K562 (cell line): ENCODE data around the gene TXNRD2. TPM values are rescaled to one million over a fixed set of nuclear protein-coding genes. Genes with fewer than 3 reads are reported as not detected.
A peak's percentile ranks its signal among the peaks of the same experiment; 100 is the strongest.

Experiments used
- CXXC5 ChIP-seq: fragments of 250-450 bp; sonication (Bioruptor Pico); IDR thresholded peaks from 2 replicates; pipeline ENCODE4 v1.8.0; 2022; ENCODE audit warnings: inconsistent platforms, mild to moderate bottlenecking, moderate library complexity
- E2F6 ChIP-seq, 2 experiments: IDR thresholded peaks; 2 replicates each; pipeline ENCODE4 v1.6.1; 2011; ENCODE audit warnings: borderline replicate concordance in 1 of 2, control low read depth in 1 of 2, low read depth in 1 of 2, low read length in 1 of 2, mild to moderate bottlenecking in 1 of 2, mixed read lengths in 1 of 2, moderate library complexity in 1 of 2; ENCODE audit not compliant: insufficient read depth in 1 of 2, insufficient read length in 1 of 2, poor library complexity in 1 of 2, severe bottlenecking in 1 of 2; ENCODE audit errors: extremely low read depth in 1 of 2
- FOXA1 ChIP-seq: fragments of 450-650 bp; IDR thresholded peaks from 2 replicates; pipeline ENCODE4 v1.6.1; 2016; ENCODE audit warnings: mild to moderate bottlenecking, borderline replicate concordance
- KAT2B ChIP-seq: IDR thresholded peaks from one replicate; pipeline ENCODE4 v1.6.1; 2012; ENCODE audit warnings: low read depth, mild to moderate bottlenecking, control low read depth, inconsistent platforms, low read length, moderate library complexity
- KLF6 ChIP-seq: fragments of 250-450 bp; sonication (Bioruptor Pico); IDR thresholded peaks from 2 replicates; pipeline ENCODE4 v1.4.0; 2020; ENCODE audit warnings: mild to moderate bottlenecking, moderate library complexity, borderline replicate concordance
- PHB ChIP-seq: fragments of 250-450 bp; sonication (Bioruptor Pico); IDR thresholded peaks from 2 replicates; pipeline ENCODE4 v1.5.0; 2021
- RAD21 ChIP-seq, 2 experiments: fragments of 250-450 bp in 1 of 2; fragments of 450-650 bp in 1 of 2; sonication (Bioruptor Pico) in 1 of 2; formaldehyde crosslinking in 1 of 2; IDR thresholded peaks in 1 of 2; conservative IDR thresholded peaks in 1 of 2; 2 replicates each; pipeline versions ENCODE4 v1.4.0 to v1.8.0; 2020 to 2022; ENCODE audit warnings: mild to moderate bottlenecking in 2 of 2, moderate library complexity in 1 of 2
- SMAD2 ChIP-seq: fragments of 150-350 bp; IDR thresholded peaks from 2 replicates; pipeline ENCODE4 v1.6.1; 2014; ENCODE audit warnings: low read depth, mild to moderate bottlenecking, low read length
- SMARCE1 ChIP-seq: fragments of 450-650 bp; IDR thresholded peaks from 2 replicates; pipeline ENCODE4 v1.7.1; 2016; ENCODE audit warnings: mild to moderate bottlenecking
- STAT6 ChIP-seq: sonication (generic); formaldehyde crosslinking; IDR thresholded peaks from 2 replicates; pipeline ENCODE4 v1.8.1; 2023; ENCODE audit warnings: mild to moderate bottlenecking, missing genetic modification reagents
- TAF7 ChIP-seq: fragments of 450-650 bp; IDR thresholded peaks from 2 replicates; pipeline ENCODE4 v1.6.1; 2016; ENCODE audit warnings: missing genetic modification characterization, missing compliant biosample characterization
- TRIM28 ChIP-seq: fragments of 450-650 bp; IDR thresholded peaks from 2 replicates; pipeline ENCODE4 v1.6.1; 2017
- ZFPM2 ChIP-seq: fragments of 250-450 bp; sonication (Bioruptor Pico); IDR thresholded peaks from 2 replicates; pipeline ENCODE4 v1.5.1; 2022; ENCODE audit warnings: mild to moderate bottlenecking
- ZHX1 ChIP-seq: fragments of 150-350 bp; conservative IDR thresholded peaks from 2 replicates; pipeline ENCODE4 v1.6.1; 2014; ENCODE audit warnings: low read length
- ZNF274 ChIP-seq: IDR thresholded peaks from 2 replicates; pipeline ENCODE4 v1.6.1; 2011; ENCODE audit warnings: low read depth, mild to moderate bottlenecking, low read length, moderate library complexity, borderline replicate concordance
- ZNF3 ChIP-seq: fragments of 250-450 bp; sonication (Bioruptor Pico); IDR thresholded peaks from 2 replicates; pipeline ENCODE4 v1.5.0; 2021; ENCODE audit warnings: mild to moderate bottlenecking, moderate library complexity
- ZNF57 ChIP-seq: fragments of 450-650 bp; formaldehyde crosslinking; IDR thresholded peaks from 2 replicates; pipeline ENCODE4 v1.4.0; 2020; ENCODE audit warnings: mild to moderate bottlenecking, moderate library complexity
- ZNF583 ChIP-seq: fragments of 250-450 bp; sonication (Bioruptor Pico); IDR thresholded peaks from 2 replicates; pipeline ENCODE4 v1.4.0; 2020
- ZNF740 ChIP-seq, 3 experiments: fragments of 200-800 bp in 1 of 3; sonication (Bioruptor generic) in 1 of 3; sonication (generic) in 1 of 3; formaldehyde crosslinking in 1 of 3; IDR thresholded peaks; 2 replicates each; pipeline versions ENCODE4 v1.6.1 to v1.8.0; 2016 to 2022; ENCODE audit warnings: mild to moderate bottlenecking in 2 of 3, missing compliant biosample characterization in 2 of 3, missing genetic modification characterization in 2 of 3, missing genetic modification reagents in 1 of 3
- ZNF76 ChIP-seq: fragments of 250-450 bp; sonication (Bioruptor Pico); IDR thresholded peaks from 2 replicates; pipeline ENCODE4 v1.4.0; 2020; ENCODE audit warnings: mild to moderate bottlenecking, moderate library complexity, borderline replicate concordance
- polyA plus RNA-seq, 8 experiments: library from polyadenylated mRNA; depleted of rRNA in 4 of 8; stranded (reverse) in 5 of 8; unstranded in 3 of 8; fragments of >200 nt; fragmentation: Nextera tagmentation in 2 of 8; fragmentation: Illumina TruSeq in 1 of 8; extraction: Ambion mirVana in 2 of 8; extraction: Trizol in 1 of 8; gene quantifications; 2 replicates each; pipeline versions ENCODE4 v1.2.1 to v1.2.3, GENCODE V29; 2011 to 2014; ENCODE audit warnings: inconsistent platforms in 1 of 8, missing spikeins in 1 of 8
- total RNA-seq, 7 experiments: library from RNA; depleted of rRNA in 6 of 7; stranded (reverse); fragments of >200 nt in 6 of 7; fragmentation: Illumina TruSeq in 2 of 7; extraction: Trizol in 2 of 7; gene quantifications; 2 replicates each; pipeline versions ENCODE4 v1.2.1 to v1.2.3, GENCODE V29; 2011 to 2021; ENCODE audit warnings: low replicate concordance in 1 of 7

The TXNRD2 gene
- total and polyA plus RNA-seq, 9 of the 15 experiments (the other 6 are each of a cell fraction or from before 2014, with no cell fraction given) = 3.3 to 80.2 (median 49.4) TPM

GRCh38 chr22:19854778-19855503 is 86.7 kb downstream of the TXNRD2 start, which contains the start of the genes GNB1L and RTL10 (continued):
- TF ChIP-seq ZHX1 = peak; percentile 76; the same call in 1 of the 2 replicates
- no peak for TF ChIP-seq PHB (CRISPR knock-in tag)
- peak; percentile 100 for TF ChIP-seq CXXC5 (CRISPR knock-in tag)
- peak; percentile 94 for TF ChIP-seq ZFPM2 (CRISPR knock-in tag)
- peak; percentile 87 for TF ChIP-seq TAF7 (tag)
- TF ChIP-seq KLF6 = peak; percentile 39; the same call in 1 of the 2 replicates
- no peak for TF ChIP-seq FOXA1
- peak; percentile 88 for TF ChIP-seq ZNF57 (CRISPR knock-in tag)
- peak; percentile 85; the same call in 1 of the 2 replicates for TF ChIP-seq ZNF76 (CRISPR knock-in tag)
- TF ChIP-seq ZNF740 (CRISPR knock-in tag; IDR thresholded peaks at IDR 0.05) = no peak
- peak in 1 of 2 experiments; percentile 73; a peak in 2 of 4 replicates for TF ChIP-seq ZNF740 (tag; IDR thresholded peaks at IDR 0.05)
- TF ChIP-seq TRIM28 = no peak
- no peak for TF ChIP-seq SMARCE1
- TF ChIP-seq SMAD2 = peak; percentile 35; the same call in 1 of the 2 replicates
- peak; percentile 12; the same call in 1 of the 2 replicates for TF ChIP-seq ZNF583 (CRISPR knock-in tag)
- peak; percentile 98 to 99 for TF ChIP-seq E2F6 (IDR thresholded peaks at IDR 0.05; ENCODE audit: borderline replicate concordance in 1 of 2, extremely low read depth in 1 of 2, insufficient read depth in 1 of 2, insufficient read length in 1 of 2, low read depth in 1 of 2, low read length in 1 of 2, poor library complexity in 1 of 2, severe bottlenecking in 1 of 2)
- TF ChIP-seq STAT6 (CRISPR knock-in tag) = peak; percentile 100
- TF ChIP-seq ZNF3 = no peak
- TF ChIP-seq ZNF274 = peak; percentile 59; the same call in 1 of the 2 replicates
- 0 out of 4 replicates have a peak, but pooled peaks of 1 of the 2 experiments have one; percentile 46 for TF ChIP-seq RAD21 (CRISPR knock-in tag; conservative IDR thresholded peaks at IDR 0.05 in 1 of 2, IDR thresholded peaks at IDR 0.05 in 1 of 2)
- TF ChIP-seq KAT2B = peak; percentile 54
